Brain pericyte (primary cell): ENCODE data around the gene APOL6.
A peak's percentile ranks its signal among the peaks of the same experiment; 100 is the strongest.
"Not testable (repeated sequence)": the region's sequence is repeated elsewhere in the genome, so short reads cannot be mapped to it uniquely, and the experiment has no call there.

Experiments used
- DNase-seq: peaks from one replicate; pipeline ENCODE4 v3.0.0-alpha.2; 2012; ENCODE audit warnings: low read depth, low spot score

APOL6 gene

GRCh38 chr22:35677460-35678187 is 29.4 kb downstream of the APOL6 start:
- no peak for DNase-seq

- no peak for DNase-seq
Measured at GRCh38 chr22:35678836-35679235, 30.6 kb downstream of the APOL6 start.

GRCh38 chr22:35679492-35679891 is 31.2 kb downstream of the APOL6 start:
- not testable (repeated sequence) for DNase-seq

- no peak for DNase-seq
Measured at GRCh38 chr22:35681454-35682052, 33.3 kb downstream of the APOL6 start.

GRCh38 chr22:35683560-35683959 is 35.3 kb downstream of the APOL6 start:
- DNase-seq = no peak

GRCh38 chr22:35684270-35684700 is 36.0 kb downstream of the APOL6 start:
- DNase-seq = peak; percentile 26

GRCh38 chr22:35684732-35685131 is 36.5 kb downstream of the APOL6 start:
- DNase-seq = no peak

GRCh38 chr22:35685731-35686130 is 37.5 kb downstream of the APOL6 start:
- DNase-seq = no peak

- DNase-seq = no peak
Measured at GRCh38 chr22:35686298-35686697, 38.1 kb downstream of the APOL6 start.

- no peak for DNase-seq
Measured at GRCh38 chr22:35687461-35687860, 39.2 kb downstream of the APOL6 start.

- DNase-seq = no peak
Measured at GRCh38 chr22:35688913-35689675, 40.8 kb downstream of the APOL6 start.

- DNase-seq = no peak
Measured at GRCh38 chr22:35690001-35690400, 41.8 kb downstream of the APOL6 start.

- no peak for DNase-seq
Measured at GRCh38 chr22:35695202-35695601, 47.0 kb downstream of the APOL6 start.

GRCh38 chr22:35697142-35697541 is 48.9 kb downstream of the APOL6 start:
- no peak for DNase-seq

GRCh38 chr22:35699852-35700251 is 51.6 kb downstream of the APOL6 start:
- DNase-seq = not testable (repeated sequence)

GRCh38 chr22:35703861-35704584 is 55.8 kb downstream of the APOL6 start:
- peak; percentile 7 for DNase-seq

- DNase-seq = peak; percentile 48
Measured at GRCh38 chr22:35705141-35705540, 56.9 kb downstream of the APOL6 start.

- DNase-seq = peak; percentile 64
Measured at GRCh38 chr22:35708453-35708852, 60.2 kb downstream of the APOL6 start.

GRCh38 chr22:35708917-35709316 is 60.7 kb downstream of the APOL6 start:
- DNase-seq = no peak

- no peak for DNase-seq
Measured at GRCh38 chr22:35711336-35711735, 63.1 kb downstream of the APOL6 start.

- DNase-seq = no peak
Measured at GRCh38 chr22:35712672-35713071, 64.4 kb downstream of the APOL6 start.

- no peak for DNase-seq
Measured at GRCh38 chr22:35717572-35717971, 69.3 kb downstream of the APOL6 start, which contains the start of gene APOL5. Gene APOL5, plus strand, starts transcription at chr22:35717872. Its CDS starts 0 bp downstream, at chr22:35717872.
